ENCODE measurements around the gene MET. TPM values are rescaled to one million over a fixed set of nuclear protein-coding genes. Genes with fewer than 3 reads are reported as not detected.
"Not testable (repeated sequence)": the region's sequence is repeated elsewhere in the genome, so short reads cannot be mapped to it uniquely, and the experiment has no call there.

MET gene
- total RNA-seq, 3 donors from 2014 or later, result 0.92 to 1.3 (median 1.1) TPM

DNA sequence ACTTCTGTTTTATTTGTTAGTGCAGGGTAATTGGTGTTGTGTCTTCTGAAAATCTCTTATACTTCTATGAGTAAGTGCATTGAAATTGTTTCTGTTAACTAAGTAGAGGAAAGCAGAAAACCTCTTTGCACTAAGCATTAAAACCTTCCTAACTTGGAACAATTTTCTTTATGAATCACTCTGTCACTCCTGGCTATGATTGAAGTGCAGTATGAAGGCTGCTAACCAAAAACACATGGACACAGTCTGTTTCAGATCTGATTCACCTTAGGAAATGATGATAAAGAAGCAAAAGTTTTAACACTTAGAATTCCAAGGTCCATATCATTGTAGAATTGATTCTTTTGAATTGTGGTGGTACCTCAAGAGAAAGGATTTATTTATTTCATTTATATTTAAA, 41.9 kb downstream of the MET start:
- H3K27me3 Mint-ChIP-seq (ENCODE audit: low read depth), result peaks cover 8% of the 10 kb centered on the region
- no peak for ATAC-seq

DNA sequence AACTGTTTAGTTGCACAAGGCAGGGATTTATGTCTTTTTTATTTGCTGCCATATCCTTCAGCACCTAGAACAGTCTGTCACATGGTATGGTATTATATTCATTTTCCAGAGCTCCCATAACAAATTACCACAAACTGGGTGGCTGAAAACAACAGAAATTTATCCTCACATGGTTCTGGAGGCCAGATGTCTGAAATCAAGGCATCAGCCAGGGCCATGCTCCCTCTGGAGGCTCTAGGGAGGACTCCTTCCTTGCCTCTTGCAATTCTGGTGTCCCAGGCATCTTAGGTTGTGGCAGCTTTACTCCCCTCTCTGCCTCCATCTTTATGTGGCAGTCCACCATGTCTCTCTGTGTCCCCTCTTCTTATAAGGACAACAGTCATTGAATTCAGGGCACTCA, 43.1 kb downstream of the MET start:
- Mint-ChIP-seq H3K27me3 (ENCODE audit: low read depth) (peaks cover 8% of the 10 kb centered on the region), H3K4me1 (ENCODE audit: low read depth) (no peaks in the 10 kb centered on the region), H3K36me3 (ENCODE audit: insufficient read depth) (no peaks in the 10 kb centered on the region), H3K4me3 (no peak overlapping the region), H3K9me3 (no peaks in the 10 kb centered on the region)
- no peak for ATAC-seq
- DNase-seq, result no peak

More for the DNA sequence above, 41.9 kb downstream of the MET start:
- Mint-ChIP-seq H3K4me1 (ENCODE audit: low read depth) (no peaks in the 10 kb centered on the region), H3K36me3 (ENCODE audit: insufficient read depth) (no peaks in the 10 kb centered on the region), H3K9me3 (no peaks in the 10 kb centered on the region), H3K4me3 (no peak overlapping the region)
- DNase-seq, result no peak

GRCh38 chr7:116717137-116717536, 45.1 kb downstream of the MET start:
- no peaks in the 10 kb centered on the region for H3K4me1 Mint-ChIP-seq (ENCODE audit: low read depth)
- peaks cover 4% of the 10 kb centered on the region for H3K27me3 Mint-ChIP-seq (ENCODE audit: low read depth)
- no peaks in the 10 kb centered on the region for H3K36me3 Mint-ChIP-seq (ENCODE audit: insufficient read depth)
- DNase-seq, result no peak
- no peak overlapping the region for H3K4me3 Mint-ChIP-seq
- ATAC-seq, result no peak
- no peaks in the 10 kb centered on the region for H3K9me3 Mint-ChIP-seq

DNA sequence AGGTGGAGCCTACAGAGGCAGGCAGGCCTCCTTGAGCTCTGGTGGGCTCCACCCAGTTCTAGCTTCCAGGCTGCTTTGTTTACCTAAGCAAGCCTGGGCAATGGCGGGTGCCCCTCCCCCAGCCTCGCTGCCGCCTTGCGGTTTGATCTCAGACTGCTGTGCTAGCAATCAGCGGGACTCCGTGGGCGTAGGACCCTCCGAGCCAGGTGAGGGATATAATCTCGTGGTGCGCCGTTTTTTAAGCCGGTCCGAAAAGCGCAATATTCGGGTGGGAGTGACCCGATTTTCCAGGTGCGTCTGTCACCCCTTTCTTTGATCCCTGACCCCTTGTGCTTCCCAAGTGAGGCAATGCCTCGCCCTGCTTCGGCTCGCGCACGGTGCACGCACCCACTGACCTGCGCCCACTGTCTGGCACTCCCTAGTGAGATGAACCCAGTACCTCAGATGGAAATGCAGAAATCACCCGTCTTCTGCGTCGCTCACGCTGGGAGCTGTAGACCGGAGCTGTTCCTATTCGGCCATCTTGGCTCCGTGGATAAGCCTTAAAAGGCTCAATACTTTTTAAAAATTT, 52.0 kb downstream of the MET start:
- not testable (repeated sequence) for ATAC-seq; H3K27me3 Mint-ChIP-seq (ENCODE audit: low read depth); H3K4me1 Mint-ChIP-seq (ENCODE audit: low read depth); H3K9me3 Mint-ChIP-seq; H3K4me3 Mint-ChIP-seq; DNase-seq; H3K36me3 Mint-ChIP-seq (ENCODE audit: insufficient read depth)

DNA sequence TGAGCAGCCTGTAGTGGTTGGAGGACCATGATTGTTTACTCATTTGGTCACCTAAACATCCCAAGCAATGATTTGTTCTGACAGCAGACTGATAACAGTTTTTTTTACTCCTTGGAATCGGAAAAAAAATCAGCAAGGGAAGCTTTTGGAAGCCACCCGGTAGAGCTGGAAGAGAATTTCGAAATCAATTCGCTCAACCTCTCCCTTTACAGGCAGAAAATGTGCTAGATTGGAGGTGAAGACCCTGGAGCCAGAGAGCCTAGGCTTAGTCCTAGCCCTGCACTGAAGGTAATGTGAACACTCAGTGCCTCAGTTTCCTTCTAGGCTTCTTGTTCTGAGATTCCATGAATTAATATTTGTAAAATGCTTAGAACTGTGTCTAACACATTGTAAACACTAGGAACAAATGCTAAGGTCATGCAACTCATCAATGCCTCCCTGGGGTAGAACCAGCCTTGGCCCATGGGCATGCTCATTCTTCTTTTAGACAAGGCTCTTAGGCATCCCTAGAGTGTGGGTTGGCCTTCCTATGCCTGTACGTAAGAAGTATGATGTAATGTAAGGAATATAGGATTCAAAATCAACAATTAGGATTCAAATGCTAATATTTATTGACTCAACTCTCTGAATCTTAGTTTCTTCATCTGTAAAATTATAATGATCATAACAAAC, 52.7 kb downstream of the MET start:
- H3K4me3 Mint-ChIP-seq, result no peak overlapping the region

GRCh38 chr7:116726149-116726548, 54.2 kb downstream of the MET start:
- ATAC-seq, result no peak
- no peaks in the 10 kb centered on the region for H3K9me3 Mint-ChIP-seq
- H3K4me1 Mint-ChIP-seq (ENCODE audit: low read depth), result no peaks in the 10 kb centered on the region
- no peaks in the 10 kb centered on the region for H3K36me3 Mint-ChIP-seq (ENCODE audit: insufficient read depth)
- no peak for DNase-seq
- H3K4me3 Mint-ChIP-seq, result no peak overlapping the region
- peaks cover 5% of the 10 kb centered on the region for H3K27me3 Mint-ChIP-seq (ENCODE audit: low read depth)

More for the DNA sequence above, 52.7 kb downstream of the MET start:
- Mint-ChIP-seq H3K36me3 (ENCODE audit: insufficient read depth) (no peaks in the 10 kb centered on the region), H3K27me3 (ENCODE audit: low read depth) (no peaks in the 10 kb centered on the region), H3K9me3 (no peaks in the 10 kb centered on the region), H3K4me1 (ENCODE audit: low read depth) (no peaks in the 10 kb centered on the region)
- DNase-seq, result no peak
- no peak for ATAC-seq

DNA sequence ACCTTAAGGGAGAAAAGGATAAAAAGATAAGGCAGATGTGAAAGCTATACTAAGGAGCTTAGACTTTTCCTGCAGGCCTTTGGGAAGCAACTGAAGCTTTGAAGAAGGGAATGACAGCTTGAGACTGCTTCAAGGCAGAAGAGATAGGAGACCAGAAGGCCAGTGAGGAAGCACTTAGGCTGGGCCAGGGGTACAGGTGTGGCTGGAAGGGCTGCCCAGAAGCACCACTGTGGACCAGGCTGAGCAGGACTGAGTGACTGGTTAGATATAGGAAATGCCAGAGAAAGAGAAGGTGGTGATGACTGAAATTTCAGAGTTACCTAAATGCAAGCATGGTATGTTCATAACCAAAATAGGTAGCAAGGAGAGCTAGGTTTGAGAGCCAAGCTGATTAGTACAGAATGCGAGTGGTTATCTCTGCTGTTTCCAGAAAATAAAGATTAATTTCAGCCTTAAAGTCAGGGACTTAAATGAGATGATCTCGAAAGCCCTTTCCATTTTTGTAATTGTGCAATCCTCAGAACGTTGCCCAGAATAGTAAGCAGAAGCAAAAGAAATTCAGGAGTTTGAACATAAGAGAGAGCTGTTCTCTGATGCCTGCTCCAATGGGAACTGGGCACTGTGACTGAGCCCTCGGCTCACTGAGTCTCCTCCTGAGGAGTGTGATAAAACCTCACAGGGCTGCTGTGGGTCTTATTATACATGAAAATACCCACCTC, 54.9 kb downstream of the MET start:
- peaks cover 5% of the 10 kb centered on the region for H3K27me3 Mint-ChIP-seq (ENCODE audit: low read depth)
- DNase-seq (no peak), ATAC-seq (no peak)
- H3K36me3 Mint-ChIP-seq (ENCODE audit: insufficient read depth), result no peaks in the 10 kb centered on the region
- no peaks in the 10 kb centered on the region for H3K4me1 Mint-ChIP-seq (ENCODE audit: low read depth)
- no peaks in the 10 kb centered on the region for H3K9me3 Mint-ChIP-seq
- H3K4me3 Mint-ChIP-seq, result no peak overlapping the region

DNA sequence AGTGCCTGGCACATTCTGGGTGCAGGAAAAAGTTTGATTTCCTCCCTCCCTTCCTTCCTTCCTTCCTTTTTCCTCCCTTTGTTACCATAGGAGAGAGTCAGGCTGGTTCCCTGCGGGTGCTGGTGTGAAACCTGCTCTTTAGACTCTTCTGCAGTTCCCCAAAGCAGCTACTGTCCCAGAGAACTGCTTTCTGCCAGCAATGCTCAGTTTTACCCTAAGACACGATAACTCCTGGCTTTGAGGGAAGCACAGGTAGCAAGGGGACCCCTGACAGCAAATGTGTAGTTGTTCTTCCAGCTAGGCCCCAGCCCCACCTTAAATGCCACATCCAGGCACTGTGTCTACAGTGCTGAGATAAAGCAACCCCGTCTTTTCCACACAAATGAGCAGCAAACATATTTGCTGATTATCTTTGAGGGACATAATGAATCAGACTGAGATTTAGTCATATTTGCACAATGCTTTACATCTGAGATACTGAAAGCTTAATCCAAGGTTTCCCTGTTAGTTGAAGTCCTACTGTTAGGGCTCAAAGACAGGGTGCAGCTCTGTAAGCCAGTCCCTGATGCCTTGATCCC, 55.5 kb downstream of the MET start:
- no peaks in the 10 kb centered on the region for H3K4me1 Mint-ChIP-seq (ENCODE audit: low read depth)
- ATAC-seq, result no peak
- H3K27me3 Mint-ChIP-seq (ENCODE audit: low read depth), result peaks cover 5% of the 10 kb centered on the region
- no peak overlapping the region for H3K4me3 Mint-ChIP-seq
- no peaks in the 10 kb centered on the region for H3K36me3 Mint-ChIP-seq (ENCODE audit: insufficient read depth)
- no peak for DNase-seq
- no peaks in the 10 kb centered on the region for H3K9me3 Mint-ChIP-seq

DNA sequence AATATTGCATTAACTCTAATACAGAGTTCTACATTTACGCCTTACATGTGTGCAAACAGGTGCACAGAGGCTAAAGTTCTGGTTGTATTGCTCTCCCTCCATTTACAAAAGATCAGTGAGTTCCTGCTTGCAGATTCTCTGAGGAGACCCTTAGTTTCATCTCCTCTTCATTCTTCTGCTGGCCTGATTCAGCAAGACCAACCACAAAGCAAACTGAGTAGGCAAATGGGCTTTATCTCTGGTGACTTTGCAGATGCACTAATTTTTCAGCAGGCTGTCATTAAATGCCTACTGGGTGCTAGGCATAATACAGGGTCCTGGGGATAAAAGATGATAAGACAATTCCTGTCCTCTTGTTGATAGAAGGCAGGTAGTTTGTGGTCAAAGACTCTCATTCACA, 56.4 kb downstream of the MET start:
- Mint-ChIP-seq H3K27me3 (ENCODE audit: low read depth) (peaks cover 5% of the 10 kb centered on the region), H3K36me3 (ENCODE audit: insufficient read depth) (no peaks in the 10 kb centered on the region), H3K4me1 (ENCODE audit: low read depth) (no peaks in the 10 kb centered on the region), H3K4me3 (no peak overlapping the region), H3K9me3 (no peaks in the 10 kb centered on the region)
- no peak for ATAC-seq
- DNase-seq, result no peak

DNA sequence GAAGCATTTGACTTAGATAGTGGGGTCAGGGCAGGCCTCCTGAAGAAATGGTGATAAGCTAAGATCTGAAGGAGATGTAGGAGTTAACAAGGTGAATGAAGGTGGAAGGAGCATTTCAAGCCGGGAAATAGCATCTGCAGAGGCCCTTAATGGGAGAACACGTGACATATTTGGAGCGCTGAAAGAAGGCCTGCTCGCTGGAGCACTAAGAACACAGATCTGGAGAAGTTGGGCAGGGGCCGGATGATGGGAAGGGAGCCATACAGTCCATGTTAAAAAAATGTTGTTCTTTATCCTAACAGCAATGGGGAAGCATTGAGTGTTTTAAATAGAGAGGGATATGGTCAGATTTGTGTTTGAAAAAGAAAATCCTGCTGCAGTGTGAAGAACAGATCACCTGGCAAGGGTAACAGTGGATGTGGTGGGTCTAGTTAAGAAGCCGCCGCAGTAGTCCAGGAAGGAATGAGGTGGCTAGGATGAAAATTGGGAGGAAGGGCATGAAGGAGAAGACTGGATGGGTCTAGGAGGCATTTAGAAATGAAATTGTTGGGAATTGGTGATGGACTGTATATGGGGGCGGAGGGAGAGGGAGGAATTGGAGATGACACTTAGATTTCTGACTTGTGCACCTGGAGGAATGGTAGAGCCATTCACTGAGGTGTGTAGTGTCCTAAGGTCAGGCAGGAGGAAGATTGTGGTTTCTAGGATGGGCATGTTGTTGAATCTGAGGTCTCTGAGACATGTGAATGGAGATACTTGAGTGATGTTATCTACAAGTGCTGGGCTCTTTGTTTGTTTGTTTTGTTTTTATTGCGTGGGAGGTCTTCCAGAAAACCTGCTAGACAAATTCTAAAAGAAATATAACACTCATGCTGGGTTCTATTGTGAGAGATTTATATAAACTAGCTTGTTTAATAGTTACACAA, 58.4 kb downstream of the MET start:
- Mint-ChIP-seq H3K4me3 (no peak overlapping the region), H3K27me3 (ENCODE audit: low read depth) (peaks cover 9% of the 10 kb centered on the region), H3K4me1 (ENCODE audit: low read depth) (no peaks in the 10 kb centered on the region), H3K36me3 (ENCODE audit: insufficient read depth) (no peaks in the 10 kb centered on the region), H3K9me3 (no peaks in the 10 kb centered on the region)
- DNase-seq, result no peak
- ATAC-seq, result no peak

DNA sequence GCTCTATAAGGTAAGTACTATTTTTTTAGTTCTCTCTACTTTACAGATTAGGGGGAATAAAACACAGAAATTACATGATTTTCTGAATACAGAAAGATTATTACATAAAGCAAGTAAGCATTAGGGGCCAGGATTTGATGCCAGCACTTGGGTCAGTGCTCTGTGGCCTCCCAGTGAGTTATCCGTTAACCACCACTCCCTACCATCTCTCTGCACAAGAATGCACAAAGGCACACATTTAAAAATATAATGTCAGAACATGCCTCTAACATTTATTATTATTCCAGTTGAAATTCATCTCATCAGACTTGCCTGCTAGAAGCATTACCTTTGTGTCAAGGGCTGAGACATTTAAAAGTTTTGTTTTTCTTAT, 59.0 kb downstream of the MET start:
- Mint-ChIP-seq H3K4me1 (ENCODE audit: low read depth) (no peaks in the 10 kb centered on the region), H3K36me3 (ENCODE audit: insufficient read depth) (no peaks in the 10 kb centered on the region), H3K27me3 (ENCODE audit: low read depth) (peaks cover 9% of the 10 kb centered on the region), H3K4me3 (no peak overlapping the region), H3K9me3 (no peaks in the 10 kb centered on the region)
- no peak for ATAC-seq
- no peak for DNase-seq

DNA sequence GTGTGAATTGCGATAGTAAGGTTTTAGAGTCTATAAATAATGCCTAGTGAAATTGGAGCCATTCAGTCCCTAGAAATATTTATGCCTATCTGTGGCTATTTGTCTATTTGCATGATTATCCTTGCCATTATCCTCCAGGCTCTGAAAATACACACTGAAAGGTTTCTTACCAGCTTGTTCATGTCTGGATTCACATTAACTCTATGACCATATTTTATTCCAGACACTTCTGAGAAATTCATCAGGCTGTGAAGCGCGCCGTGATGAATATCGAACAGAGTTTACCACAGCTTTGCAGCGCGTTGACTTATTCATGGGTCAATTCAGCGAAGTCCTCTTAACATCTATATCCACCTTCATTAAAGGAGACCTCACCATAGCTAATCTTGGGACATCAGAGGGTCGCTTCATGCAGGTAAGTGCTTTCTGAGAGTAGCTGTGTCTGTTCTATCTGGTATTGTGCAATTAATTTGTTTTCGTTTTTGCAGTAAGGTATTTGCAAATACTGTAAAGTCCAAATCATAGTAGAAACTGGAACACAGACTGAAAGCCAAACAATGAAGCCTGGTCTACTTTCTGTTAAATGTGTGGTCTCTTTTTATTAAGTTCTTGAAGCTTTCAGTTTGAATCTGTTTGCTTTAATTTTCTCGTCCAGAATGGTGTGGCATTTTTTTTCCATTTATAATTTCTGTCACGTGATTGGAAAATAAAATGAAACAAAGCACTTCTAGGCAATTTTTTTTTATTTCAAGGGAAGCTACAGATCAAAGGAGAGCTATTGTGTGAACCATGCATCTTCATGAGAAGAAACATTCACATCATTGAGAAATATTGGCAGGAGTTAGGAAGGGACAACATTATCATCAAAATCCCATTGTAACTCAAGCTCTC, 59.7 kb downstream of the MET start:
- DNase-seq (no peak), ATAC-seq (no peak)
- Mint-ChIP-seq H3K9me3 (no peaks in the 10 kb centered on the region), H3K36me3 (ENCODE audit: insufficient read depth) (no peaks in the 10 kb centered on the region), H3K4me1 (ENCODE audit: low read depth) (no peaks in the 10 kb centered on the region), H3K27me3 (ENCODE audit: low read depth) (peaks cover 9% of the 10 kb centered on the region), H3K4me3 (no peak overlapping the region)

Data from activated T-cell treated with anti-CD3 and anti-CD28 coated beads, Interleukin-2, amount 50 U/mL, for 4 hours (primary cell).